Measurements from ENCODE around the gene RCAN3.
"Not testable (repeated sequence)": the region's sequence is repeated elsewhere in the genome, so short reads cannot be mapped to it uniquely, and the experiment has no call there.

Gene RCAN3

DNA sequence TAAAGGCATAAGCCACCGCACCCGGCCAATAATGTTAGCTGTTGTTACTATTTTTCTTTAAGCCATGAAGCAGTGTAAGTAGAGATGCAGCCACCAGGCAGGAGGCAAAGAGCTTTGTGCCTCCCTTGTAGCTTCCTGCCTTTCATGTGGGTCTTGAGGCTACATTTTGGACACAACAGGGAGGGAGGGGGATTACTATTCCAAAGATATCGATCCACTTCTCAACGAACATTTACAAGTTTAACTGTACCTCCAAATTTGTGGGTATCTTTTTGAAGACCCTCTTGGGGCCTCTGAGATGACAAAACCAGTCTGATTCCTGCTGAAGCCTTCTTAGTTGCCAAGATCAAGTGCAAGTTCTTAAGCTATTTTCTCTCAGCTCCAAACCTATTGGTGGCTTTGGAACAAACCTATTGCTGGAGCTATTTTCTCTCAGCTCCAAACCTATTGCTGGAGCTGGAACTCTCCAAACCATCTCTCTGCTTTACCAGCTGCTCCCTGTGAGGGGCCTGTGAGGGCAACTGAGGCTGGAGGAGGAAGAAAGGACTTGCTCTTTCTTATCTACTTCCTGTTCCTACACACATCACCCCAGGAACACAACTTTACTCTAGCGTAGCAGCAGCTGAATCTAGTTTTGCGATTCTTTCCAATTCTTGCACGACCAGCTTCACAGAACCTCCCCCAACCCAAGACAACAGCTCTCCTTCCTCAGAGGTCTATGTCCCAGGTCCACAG lies 16.1 kb upstream of the RCAN3 start:
- peak; percentile 23 for DNase-seq (ENCODE audit: low read depth)

DNA sequence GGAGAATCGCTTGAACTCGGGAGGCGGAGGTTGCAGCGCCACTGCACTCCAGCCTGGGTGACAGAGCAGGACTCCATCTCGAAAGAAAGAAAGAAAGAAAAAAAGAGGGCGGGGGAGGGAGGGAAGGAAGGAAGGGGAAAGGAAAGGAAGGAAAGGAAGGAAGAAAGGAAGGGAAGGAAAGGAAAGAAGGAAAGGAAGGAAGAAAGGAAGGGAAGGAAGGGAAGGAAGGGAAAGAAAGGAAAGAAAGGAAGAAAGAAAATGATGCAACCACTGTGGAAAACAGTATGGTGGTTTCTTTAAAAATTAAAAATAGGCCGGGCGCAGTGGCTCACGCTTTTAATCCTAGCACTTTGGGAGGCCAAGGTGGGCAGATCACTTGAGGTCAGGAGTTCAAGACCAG lies 15.2 kb upstream of the RCAN3 start:
- DNase-seq (ENCODE audit: low read depth): no peak

DNA sequence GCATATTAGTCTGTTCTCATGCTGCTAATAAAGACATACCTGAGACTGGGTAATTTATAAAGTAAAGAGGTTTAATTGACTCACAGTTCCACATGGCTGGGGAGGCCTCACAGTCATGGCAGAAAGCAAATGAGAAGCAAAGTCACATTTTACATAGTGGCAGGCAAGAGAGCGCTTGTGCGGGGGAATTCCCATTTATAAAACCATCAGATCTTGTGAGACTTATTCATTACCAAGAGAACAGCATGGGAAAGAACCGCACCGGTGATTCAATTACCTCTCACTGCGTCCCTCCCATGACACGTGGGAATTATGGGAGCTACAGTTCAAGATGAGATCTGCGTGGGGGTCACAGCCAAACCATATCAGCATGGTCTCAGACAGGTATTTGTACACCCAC lies 14.5 kb upstream of the RCAN3 start:
- not testable (repeated sequence) for DNase-seq (ENCODE audit: low read depth)

DNA sequence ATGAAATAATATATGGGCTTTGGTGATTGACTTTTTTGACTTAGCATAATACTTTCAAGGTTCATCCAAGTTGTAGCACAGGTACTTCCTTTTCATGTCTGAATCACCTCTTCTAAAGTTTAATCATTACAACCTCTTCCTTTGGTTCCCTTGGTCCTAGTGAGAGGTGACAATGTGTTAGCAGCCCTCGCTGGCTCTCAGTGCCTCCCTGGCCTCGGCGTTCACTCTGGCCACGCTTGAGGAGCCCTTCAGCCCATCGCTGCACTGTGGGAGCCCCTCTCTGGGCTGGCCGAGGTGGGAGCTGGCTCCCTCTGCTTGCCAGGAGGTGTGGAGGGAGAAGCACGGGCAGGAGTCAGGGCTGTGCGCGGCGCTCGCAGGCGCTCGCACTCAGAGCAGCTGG lies 13.0 kb upstream of the RCAN3 start:
- no peak for DNase-seq (ENCODE audit: low read depth)

DNA sequence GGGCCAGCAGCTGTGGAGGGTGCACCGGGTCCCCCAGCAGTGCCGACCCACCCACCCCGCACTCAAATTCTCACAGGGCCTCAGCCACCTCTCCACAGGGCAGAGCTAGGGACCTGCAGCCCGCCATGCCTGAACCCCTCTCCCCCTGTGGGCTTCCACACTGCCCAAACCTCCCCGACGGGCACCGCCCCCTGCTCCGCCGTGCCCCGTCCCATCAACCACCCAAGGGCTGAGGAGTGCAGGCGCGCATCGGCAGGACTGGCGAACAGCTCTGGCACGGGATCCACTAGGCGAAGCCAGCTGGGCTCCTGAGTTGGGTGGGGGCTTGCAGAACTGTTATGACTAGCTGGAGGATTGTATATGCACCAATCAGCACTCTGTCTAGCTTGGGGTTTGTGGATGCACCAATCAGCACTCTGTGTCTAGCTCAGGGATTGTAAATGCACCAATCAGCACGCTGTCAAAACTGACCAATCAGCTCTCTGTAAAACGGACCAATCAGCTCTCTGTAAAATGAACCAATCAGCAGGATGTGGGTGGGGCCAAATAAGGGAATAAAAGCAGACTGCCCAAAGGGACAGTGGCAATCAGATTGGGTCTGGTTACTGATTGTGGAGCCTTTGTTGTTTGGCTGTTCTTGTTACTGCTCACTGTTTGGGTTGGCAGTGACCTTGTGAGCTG lies 12.4 kb upstream of the RCAN3 start:
- DNase-seq (ENCODE audit: low read depth): no peak

DNA sequence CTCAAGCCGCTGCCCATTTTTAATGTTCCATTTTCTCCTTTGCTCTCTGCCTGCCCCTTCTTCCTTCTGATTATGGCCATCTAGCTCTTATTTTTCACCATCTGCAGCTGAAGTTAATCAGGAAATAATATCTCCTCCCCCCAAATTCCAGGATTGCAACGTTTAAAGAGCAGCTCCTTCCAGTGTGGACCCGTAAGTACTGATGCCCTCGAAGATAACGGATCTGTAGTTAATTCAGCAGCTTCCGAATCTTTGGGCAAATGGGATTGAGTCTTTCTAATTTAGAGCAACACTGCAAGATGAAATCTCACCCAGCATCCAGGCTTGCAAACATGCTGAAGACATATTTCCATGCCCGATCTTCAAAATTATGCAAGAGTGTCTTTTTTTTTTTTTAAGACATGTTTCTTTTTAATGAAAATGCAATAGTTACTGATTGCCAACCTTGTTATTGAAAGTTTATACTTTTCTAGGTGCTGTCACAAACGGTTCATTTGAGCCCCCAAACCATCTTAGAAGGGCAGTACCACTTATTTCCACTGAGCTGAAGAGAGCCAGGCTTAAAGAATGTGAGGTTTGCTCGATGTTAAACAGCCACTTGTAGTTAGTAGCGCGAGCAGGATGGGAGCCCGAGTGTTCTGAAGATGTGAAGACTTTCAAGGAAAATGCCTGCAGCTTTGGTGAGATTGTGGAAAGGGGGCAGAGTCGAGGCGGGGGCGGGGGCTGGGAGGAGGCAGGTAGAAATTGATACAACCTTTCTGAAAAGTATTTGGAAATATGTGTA lies 10.9 kb upstream of the RCAN3 start:
- DNase-seq (ENCODE audit: low read depth): no peak

DNA sequence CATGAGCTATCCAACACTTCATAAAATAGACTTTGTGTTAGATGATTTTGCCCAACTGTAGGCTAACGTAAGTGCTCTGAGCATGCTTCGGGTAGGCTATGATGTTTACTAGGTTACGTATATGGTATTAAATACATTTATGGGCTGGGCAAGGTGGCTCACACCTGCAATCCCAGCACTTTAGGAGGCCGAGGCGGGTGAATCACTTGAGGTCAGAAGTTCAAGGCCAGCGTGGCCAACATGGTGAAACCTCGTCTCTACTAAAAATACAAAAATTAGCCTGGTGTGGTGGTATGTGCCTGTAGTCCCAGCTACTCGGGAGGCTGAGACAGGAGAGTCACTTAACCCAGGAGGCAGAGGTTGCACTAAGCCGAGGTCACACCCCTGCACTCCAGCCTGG lies 9.7 kb upstream of the RCAN3 start:
- DNase-seq (ENCODE audit: low read depth): not testable (repeated sequence)

DNA sequence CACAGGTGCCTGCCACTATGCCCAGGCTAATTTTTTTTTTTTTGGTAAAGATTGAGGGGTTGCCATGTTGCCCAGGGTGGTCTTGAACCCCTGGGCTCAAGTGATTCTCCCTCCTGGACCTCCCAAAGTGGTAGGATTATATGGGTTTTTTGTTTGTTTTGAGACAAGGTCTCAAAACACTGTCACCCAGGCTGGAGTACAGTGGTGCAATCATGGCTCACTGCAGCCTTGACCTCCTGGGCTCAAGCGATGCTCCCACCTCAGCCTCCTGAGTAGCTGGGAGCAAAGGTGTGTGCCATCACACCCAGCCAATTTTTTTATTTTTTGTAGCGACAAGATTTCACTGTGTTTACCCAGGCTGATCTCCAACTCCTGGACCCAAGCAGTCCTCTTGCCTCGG lies 8.9 kb upstream of the RCAN3 start:
- no peak for DNase-seq (ENCODE audit: low read depth)

DNA sequence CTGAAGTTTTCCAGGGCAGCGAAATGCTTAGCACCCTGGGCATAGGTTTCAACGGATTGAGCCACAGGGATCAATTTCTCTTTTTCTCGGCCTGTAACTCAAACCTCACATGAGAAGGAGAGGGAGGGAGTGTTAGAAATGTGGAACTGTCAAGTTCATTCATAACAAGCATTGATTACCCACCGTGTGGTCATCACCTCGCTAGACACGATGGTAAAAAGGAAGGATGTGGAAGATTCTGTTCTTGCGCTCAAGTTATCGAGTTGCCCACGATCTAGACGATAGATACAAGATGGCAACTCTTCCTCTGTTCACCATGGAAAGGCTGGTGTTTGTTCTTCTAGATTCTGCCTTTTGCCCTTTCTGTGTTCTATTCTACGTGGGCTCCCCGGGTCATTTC lies 4.0 kb upstream of the RCAN3 start:
- DNase-seq (ENCODE audit: low read depth): no peak

DNA sequence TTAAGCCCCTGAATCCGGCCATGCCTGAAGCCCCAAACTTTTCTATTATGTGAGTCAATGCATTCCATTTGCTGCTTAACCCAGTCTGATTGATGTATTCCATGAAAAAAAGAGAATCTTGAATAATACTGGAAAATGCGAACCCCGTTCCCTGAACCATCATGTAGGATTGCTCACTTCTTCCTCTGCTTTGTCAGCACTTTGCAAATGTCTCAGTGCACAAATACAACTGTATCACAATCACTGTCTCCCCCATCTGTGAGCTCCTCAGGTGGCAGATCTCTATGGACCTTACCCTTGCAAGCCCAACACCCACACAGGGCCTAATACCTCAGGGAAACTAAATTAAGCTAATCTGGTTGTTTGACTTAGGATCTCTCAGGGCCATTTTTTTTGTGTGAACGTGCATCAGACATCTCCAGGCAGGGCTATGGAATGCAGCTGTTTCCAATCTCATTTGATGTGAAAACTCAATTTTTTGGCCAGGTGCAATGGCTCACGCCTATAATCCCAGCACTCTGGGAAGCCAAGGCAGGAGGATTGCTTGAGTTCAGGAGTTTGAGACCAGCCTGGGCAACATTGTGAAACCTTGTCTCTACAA lies 2.1 kb upstream of the RCAN3 start:
- DNase-seq (ENCODE audit: low read depth): no peak

DNA sequence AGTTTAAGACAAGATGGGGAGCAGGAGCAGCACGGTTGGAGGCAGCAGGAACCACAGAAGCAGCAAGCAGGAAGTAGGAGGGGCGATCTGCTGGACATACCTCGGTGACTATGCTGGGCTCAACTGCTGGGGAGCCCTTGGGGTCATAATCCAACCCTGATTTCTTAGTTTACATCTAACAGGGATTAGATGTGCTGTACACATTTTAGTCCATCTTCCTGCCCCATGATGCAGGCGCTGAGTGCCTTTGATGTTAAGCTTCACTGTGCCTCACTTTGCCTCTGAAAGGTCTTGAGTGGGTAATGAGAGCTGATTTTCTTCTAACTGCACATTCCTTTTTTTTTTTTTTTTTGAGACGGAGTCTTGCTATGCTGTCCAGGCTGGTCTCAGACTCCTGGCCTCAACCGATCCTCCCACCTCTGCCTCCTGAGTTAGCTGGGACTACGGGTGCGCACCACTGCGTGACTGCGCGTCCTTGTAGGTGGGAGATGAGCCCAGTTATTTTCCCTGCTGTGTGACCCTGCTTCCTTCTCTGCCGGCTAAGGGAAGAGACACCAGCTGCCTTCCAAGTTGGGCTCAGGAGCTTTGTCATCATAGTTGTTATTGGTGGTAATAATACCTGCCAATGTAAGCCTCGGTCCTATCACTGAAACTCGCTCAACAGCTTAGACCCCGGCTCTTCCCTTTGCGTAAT lies 1.1 kb upstream of the RCAN3 start:
- no peak for DNase-seq (ENCODE audit: low read depth)

DNA sequence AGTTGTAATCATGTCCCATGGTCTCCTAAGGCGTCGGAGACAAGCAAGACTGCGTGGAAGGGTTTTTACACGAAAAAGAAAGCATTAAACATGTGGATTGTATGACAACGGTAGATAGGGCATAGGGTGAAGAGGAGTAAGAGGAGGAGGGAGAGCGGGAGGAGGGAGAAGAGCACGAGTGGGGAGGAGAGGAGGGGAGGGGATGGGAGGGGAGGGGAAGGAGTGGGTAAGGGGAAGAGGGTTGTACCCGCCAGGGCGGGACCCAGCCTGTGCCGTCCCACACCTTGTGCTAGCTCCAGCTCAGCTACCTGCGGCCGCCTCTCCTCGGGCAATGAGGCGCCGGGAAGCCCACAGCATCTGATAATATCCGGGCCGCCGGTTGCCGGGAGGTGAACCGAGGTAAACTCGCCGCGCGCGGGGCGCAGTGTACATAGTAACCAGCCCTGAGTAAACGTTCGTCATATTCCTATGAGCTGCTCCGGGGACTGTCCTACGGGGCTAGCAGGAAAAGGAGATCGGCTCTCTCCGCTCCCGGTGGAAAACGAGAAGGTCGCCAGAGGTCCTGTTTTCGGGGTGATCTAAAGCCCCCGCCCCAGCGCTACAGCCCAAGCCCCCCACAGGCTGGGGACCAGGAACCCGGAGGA lies 449 bp upstream of the RCAN3 start:
- DNase-seq (ENCODE audit: low read depth): peak; percentile 75

DNA sequence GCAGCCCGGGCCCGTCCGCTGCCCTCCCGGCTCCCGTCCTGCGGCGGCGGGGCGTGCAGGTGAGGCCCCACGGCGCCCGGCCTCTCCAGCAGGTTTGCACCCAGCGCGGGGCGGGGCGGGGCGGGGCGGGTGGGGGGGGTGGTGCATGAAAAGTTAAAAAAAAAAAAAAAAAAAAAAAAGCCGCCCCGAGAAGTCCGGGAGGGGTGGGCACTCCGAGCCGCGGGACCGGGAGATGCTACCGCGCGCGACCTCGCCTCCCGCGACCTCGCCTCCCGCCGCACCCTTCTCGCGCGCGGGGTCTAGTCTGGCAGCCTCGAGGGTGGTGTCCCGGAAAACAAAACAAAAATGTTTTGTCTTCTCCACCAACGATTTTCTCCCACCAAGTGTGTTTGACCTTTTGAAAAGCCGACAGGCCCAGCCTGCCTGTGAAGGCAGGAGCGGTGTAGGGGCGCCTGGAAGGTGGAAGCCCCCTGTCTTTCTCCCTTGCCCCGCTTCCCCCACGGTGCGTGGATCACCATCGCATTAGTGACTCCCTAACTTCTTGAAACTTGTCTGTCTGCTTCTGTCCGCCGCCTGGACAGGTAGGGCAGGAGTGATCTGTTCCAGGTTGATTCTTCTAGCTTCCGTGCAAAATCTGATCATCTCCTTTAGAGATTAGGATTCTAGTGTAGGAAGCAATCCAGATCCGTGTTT lies 569 bp downstream of the RCAN3 start:
- no peak for DNase-seq (ENCODE audit: low read depth)

DNA sequence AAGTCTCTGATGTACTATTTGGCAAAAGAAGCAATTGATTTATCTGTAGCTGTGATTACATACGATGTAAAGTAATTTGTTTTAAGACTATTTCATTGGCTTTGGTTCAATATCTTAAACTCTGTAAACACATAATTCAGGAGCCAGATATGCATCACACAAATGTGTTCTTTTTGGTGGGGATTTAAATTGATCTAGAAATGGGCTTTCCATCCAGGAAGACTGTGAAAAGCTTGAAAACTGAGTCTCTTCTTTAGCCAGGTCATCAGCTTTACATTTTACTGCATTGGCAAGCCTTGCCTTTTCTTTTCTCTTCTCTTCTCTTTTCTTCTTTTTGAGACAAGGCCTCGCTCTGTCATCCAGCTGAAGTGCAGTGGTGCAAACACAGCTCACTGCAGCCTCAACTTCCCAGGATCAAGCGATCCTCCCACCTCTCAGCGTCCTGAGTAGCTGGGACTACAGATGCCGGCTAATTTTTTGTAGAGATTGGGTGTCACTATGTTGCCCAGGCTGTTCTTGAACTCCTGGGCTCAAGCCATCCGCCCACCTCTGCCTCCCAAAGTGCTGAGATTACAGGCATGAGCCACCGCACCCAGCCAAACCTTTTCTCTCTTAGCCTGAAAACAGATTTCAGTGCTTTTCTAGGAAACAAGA lies 1.4 kb downstream of the RCAN3 start:
- no peak for DNase-seq (ENCODE audit: low read depth)

DNA sequence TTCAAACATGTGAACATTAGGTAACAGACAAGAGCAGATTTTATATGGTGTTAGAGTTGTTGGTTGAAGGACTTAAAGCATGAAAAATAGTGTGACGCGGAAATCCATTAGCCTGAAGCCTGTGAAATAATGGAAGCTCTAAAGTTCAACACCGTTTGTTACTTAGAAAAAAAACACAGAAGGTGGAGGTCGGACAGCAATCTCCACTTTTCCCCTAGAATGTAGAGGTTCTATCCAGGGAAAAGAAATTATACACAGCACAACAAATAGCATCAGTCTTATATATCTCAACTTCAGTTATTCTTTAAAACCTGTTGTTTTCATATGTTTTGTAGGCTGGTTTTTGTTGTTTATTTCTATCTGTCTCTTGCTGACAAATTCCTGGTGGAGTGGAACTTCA lies 1.9 kb downstream of the RCAN3 start:
- DNase-seq (ENCODE audit: low read depth): no peak

DNA sequence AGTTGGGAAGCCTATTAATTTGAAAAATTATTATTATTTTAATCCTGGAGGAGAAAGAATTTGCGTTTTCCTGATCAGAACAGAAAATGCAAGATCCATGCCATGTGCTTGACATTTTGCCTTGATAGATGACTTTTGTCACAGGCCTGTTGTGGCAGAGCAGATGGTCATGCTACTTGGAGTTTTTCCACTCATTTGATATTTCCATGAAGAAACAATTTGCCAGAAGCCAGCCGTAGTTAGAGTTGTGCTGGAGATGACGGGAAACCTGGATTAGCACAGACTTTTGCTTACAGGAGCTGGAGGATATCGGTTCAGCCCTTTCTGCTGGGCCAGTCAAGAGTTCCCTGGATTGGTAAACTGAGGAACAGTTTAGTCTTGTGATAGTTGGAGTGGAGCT lies 3.2 kb downstream of the RCAN3 start:
- DNase-seq (ENCODE audit: low read depth): no peak

DNA sequence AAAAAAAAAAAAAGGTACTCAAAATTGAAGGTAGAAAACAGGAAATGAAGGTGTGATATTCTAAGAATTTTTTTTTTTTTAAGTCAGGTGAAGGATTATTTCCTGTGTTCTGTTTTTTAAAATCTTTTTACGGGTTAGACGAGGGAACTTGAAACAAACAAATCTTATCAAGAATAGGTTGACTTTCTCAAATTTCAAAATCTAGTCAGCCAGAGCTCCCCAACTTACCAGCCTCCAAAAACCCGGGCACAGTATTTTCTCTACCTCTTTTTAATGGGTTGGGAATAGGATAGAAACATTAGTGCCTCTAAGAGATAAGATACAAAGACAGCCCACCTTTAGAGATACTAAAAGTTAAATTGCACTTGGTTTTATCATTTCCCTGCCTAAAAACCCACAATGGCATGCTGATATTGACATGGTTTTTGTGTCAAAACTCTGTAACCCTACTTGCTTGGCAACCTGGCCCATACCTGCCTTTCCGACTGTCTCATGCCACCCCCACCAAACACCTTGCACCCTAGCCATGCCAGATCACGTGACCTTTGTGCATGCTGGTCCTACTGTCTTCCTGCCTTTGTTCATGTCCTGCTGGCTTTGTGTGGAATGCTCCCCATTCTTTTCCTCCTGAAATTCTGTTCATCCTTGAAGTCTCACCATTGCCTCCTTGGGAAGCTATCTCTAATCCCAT lies 4.2 kb downstream of the RCAN3 start:
- DNase-seq (ENCODE audit: low read depth): no peak

DNA sequence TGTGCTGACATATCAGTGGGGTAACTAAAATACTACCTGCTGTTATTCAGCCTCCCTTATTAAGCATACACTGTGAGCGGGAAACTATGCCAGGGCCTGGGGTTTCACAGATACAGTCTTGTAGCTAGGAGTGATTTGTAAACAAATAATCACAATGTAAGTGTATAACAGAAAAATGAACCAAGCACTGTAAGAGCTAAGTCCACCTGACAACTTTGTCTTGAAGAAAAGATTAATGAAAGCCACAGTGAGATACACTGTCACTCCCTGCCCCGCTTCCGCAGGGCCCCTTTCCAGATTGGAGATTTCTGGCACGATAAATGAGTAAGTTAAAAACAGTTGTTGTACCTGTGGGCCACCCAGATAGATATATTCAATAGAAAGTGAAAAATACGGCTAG lies 4.8 kb downstream of the RCAN3 start:
- DNase-seq (ENCODE audit: low read depth): no peak

DNA sequence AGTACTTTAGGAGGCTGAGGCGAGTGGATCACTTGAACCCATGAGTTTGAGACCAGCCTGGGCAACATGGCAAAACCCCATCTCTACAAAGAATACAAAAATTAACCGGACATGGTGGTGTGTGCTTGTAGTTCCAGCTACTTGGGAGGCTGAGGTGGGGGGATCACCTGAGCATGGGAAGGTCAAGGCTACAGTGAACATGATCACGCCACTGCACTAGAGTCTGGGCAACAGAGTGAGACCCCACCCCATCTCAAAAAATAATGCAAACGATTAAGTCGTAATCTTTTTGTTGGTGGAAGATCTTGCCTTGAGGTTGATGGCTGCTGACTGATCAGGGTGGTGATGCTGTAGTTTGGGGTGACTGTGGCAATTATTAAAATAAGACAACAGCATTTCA lies 6.3 kb downstream of the RCAN3 start:
- DNase-seq (ENCODE audit: low read depth): no peak

DNA sequence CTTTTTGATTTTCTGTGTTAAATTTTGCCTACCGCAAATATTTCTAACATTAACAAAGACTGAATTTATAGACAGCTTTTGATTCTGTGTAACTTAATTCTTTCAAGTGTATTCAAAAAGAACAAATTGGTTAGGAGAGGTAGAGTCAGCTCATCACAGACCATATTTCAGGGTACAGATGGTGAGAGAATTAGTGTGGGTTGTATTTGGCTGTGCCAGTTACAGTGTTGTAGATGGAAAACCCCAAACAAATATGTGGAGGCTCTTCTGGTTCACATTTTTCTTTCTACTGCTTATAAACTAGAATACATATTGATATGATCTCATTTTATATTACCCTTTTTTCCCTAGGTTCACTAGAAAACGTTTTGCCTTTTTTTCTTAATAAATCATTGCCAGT lies 11.1 kb downstream of the RCAN3 start:
- DNase-seq (ENCODE audit: low read depth): no peak

Data from activated T-helper 1 cell treated with Interleukin-2 at 50 U/mL for 16 hours (primary cell).